WTC11 (cell line): Measurements from ENCODE around the gene KSR1. TPM values are rescaled to one million over a fixed set of nuclear protein-coding genes. Genes with fewer than 3 reads are reported as not detected.
A peak's percentile ranks its signal among the peaks of the same experiment; 100 is the strongest.

Experiments
- ATAC-seq: fragments of 200-7000 bp; cut with Tn5 transposase; 2 replicates; pipeline ENCODE4 v1.10.0; 2021; ENCODE audit warnings: mild to moderate bottlenecking, moderate library complexity
- CTCF ChIA-PET: fragments of 300-600 bp; sonication (Branson Sonifier 250); formaldehyde crosslinking; loops from one replicate; lab custom pipeline; 2021; ENCODE audit warnings: antibody characterized with exemption; lab: Charles Lee
- POLR2A ChIA-PET: fragments of 350-600 bp; sonication (Branson Sonifier 250); formaldehyde crosslinking; loops from one replicate; lab custom pipeline; 2021; ENCODE audit warnings: antibody characterized with exemption; lab: Charles Lee
- DNase-seq: peaks from one replicate; pipeline ENCODE4 v3.0.0; 2021; ENCODE audit warnings: low spot score
- H3K27ac Mint-ChIP-seq: 2 replicates; pipeline ENCODE4 v1.8.0; 2021; ENCODE audit warnings: mixed read lengths
- H3K27me3 Mint-ChIP-seq: 2 replicates; pipeline ENCODE4 v1.8.0; 2021; ENCODE audit warnings: low read depth, mild to moderate bottlenecking, moderate library complexity, mixed read lengths
- H3K36me3 Mint-ChIP-seq: 2 replicates; pipeline ENCODE4 v1.8.0; 2021; ENCODE audit warnings: mixed read lengths
- H3K4me1 Mint-ChIP-seq: 2 replicates; pipeline ENCODE4 v1.8.0; 2022; ENCODE audit warnings: mixed read lengths
- H3K4me3 Mint-ChIP-seq: 2 replicates; pipeline ENCODE4 v1.8.0; 2021; ENCODE audit warnings: mild to moderate bottlenecking, moderate library complexity, mixed read lengths
- H3K9me3 Mint-ChIP-seq: 2 replicates; pipeline ENCODE4 v1.8.0; 2021; ENCODE audit warnings: mixed read lengths
- CREB1 ChIP-seq: sonication (generic); formaldehyde crosslinking; IDR thresholded peaks from 2 replicates; pipeline ENCODE4 v1.8.0; 2023; ENCODE audit warnings: mild to moderate bottlenecking, missing genetic modification reagents
- CREM ChIP-seq: sonication (generic); formaldehyde crosslinking; IDR thresholded peaks from 2 replicates; pipeline ENCODE4 v1.8.1; 2022; ENCODE audit warnings: mild to moderate bottlenecking, missing genetic modification reagents, moderate library complexity
- ESRRA ChIP-seq: sonication (generic); formaldehyde crosslinking; IDR thresholded peaks from 2 replicates; pipeline ENCODE4 v1.8.1; 2022; ENCODE audit warnings: mild to moderate bottlenecking, missing genetic modification reagents, borderline replicate concordance
- HMGA2 ChIP-seq: fragments of 250-450 bp; sonication (Bioruptor Pico); IDR thresholded peaks from 2 replicates; pipeline ENCODE4 v1.4.0; 2021; ENCODE audit warnings: mild to moderate bottlenecking, moderate library complexity
- IRF2 ChIP-seq: sonication (generic); formaldehyde crosslinking; IDR thresholded peaks from 2 replicates; pipeline ENCODE4 v1.8.0; 2022; ENCODE audit warnings: low read depth, missing genetic modification reagents, borderline replicate concordance
- RORB ChIP-seq: fragments of 250-450 bp; sonication (Bioruptor Pico); IDR thresholded peaks from 2 replicates; pipeline ENCODE4 v1.9.0; 2021; ENCODE audit warnings: mild to moderate bottlenecking
- SOX15 ChIP-seq: fragments of 250-450 bp; sonication (Bioruptor Pico); IDR thresholded peaks from 2 replicates; pipeline ENCODE4 v1.9.0; 2021; ENCODE audit warnings: mild to moderate bottlenecking
- total RNA-seq: library from RNA; stranded (reverse); gene quantifications from 3 replicates; pipeline ENCODE4 v1.2.3, GENCODE V29; 2021
- TF ChIP-seq, protein P1 (sequence below): sonication (generic); formaldehyde crosslinking; IDR thresholded peaks from 2 replicates; pipeline ENCODE4 v1.8.0; 2023; ENCODE audit warnings: missing genetic modification reagents, mild to moderate bottlenecking, borderline replicate concordance
- TF ChIP-seq, protein P2 (sequence below): fragments of 250-450 bp; sonication (Bioruptor Pico); IDR thresholded peaks from 2 replicates; pipeline ENCODE4 v1.9.0; 2021; ENCODE audit warnings: moderate library complexity, mild to moderate bottlenecking, inconsistent platforms, borderline replicate concordance
- TF ChIP-seq, protein P3 (sequence below): sonication (generic); formaldehyde crosslinking; IDR thresholded peaks from 2 replicates; pipeline ENCODE4 v1.8.1; 2023; ENCODE audit warnings: mild to moderate bottlenecking, missing genetic modification reagents, borderline replicate concordance
- TF ChIP-seq, protein P4 (sequence below): sonication (generic); formaldehyde crosslinking; IDR thresholded peaks from 2 replicates; pipeline ENCODE4 v1.8.0; 2022; ENCODE audit warnings: missing genetic modification reagents

The KSR1 gene
- total RNA-seq, 1 experiment from 2014 or later: 45.5 TPM

DNA sequence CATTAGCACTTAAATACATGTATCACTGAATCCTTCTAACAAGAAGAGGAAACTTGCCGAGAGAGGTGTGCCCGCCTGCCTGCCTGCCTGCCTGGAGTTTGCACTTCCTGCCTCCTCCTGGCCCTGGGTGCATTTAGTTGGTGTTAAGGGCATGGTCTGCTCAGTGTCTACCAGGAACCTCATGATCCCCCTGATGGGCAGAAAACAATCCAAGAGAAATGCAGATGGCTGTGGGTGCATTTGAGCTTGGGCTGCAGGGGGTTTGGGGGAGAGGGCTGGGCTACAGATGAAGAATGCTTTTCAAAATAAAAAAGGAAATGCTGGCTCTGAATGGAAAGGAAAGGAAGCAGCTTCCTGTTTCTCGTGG is 10.1 kb downstream of the KSR1 start:
- DNase-seq (no peak), ATAC-seq (peak; percentile 71)
- H3K4me3 Mint-ChIP-seq: peak overlapping the region; percentile 7; the same call in 1 of the 2 replicates
- no peaks in the 10 kb centered on the region; the same call in 1 of the 2 replicates for H3K36me3 Mint-ChIP-seq
- H3K27me3 Mint-ChIP-seq: no peaks in the 10 kb centered on the region; the same call in 1 of the 2 replicates
- peaks cover 83% of the 10 kb centered on the region for H3K4me1 Mint-ChIP-seq
- POLR2A ChIA-PET: interaction anchor here (1.0 kb wide), 1 partner anchor 11 kb away, joined by 5 read pairs; no protein-coding TSS in a partner anchor
- CTCF ChIA-PET: interaction anchor here (0.8 to 2.6 kb wide), 10 partner anchors 9 to 230 kb away, joined by 3 to 15 read pairs (median 4); no protein-coding TSS in a partner anchor
- TF ChIP-seq ESRRA (CRISPR knock-in tag) (no peak), IRF2 (CRISPR knock-in tag) (no peak)
- TF ChIP-seq, protein P1, sequence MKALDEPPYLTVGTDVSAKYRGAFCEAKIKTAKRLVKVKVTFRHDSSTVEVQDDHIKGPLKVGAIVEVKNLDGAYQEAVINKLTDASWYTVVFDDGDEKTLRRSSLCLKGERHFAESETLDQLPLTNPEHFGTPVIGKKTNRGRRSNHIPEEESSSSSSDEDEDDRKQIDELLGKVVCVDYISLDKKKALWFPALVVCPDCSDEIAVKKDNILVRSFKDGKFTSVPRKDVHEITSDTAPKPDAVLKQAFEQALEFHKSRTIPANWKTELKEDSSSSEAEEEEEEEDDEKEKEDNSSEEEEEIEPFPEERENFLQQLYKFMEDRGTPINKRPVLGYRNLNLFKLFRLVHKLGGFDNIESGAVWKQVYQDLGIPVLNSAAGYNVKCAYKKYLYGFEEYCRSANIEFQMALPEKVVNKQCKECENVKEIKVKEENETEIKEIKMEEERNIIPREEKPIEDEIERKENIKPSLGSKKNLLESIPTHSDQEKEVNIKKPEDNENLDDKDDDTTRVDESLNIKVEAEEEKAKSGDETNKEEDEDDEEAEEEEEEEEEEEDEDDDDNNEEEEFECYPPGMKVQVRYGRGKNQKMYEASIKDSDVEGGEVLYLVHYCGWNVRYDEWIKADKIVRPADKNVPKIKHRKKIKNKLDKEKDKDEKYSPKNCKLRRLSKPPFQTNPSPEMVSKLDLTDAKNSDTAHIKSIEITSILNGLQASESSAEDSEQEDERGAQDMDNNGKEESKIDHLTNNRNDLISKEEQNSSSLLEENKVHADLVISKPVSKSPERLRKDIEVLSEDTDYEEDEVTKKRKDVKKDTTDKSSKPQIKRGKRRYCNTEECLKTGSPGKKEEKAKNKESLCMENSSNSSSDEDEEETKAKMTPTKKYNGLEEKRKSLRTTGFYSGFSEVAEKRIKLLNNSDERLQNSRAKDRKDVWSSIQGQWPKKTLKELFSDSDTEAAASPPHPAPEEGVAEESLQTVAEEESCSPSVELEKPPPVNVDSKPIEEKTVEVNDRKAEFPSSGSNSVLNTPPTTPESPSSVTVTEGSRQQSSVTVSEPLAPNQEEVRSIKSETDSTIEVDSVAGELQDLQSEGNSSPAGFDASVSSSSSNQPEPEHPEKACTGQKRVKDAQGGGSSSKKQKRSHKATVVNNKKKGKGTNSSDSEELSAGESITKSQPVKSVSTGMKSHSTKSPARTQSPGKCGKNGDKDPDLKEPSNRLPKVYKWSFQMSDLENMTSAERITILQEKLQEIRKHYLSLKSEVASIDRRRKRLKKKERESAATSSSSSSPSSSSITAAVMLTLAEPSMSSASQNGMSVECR (CRISPR knock-in tag): no peak
- H3K27ac Mint-ChIP-seq: peak overlapping the region; percentile 94
- H3K9me3 Mint-ChIP-seq: no peaks in the 10 kb centered on the region

DNA sequence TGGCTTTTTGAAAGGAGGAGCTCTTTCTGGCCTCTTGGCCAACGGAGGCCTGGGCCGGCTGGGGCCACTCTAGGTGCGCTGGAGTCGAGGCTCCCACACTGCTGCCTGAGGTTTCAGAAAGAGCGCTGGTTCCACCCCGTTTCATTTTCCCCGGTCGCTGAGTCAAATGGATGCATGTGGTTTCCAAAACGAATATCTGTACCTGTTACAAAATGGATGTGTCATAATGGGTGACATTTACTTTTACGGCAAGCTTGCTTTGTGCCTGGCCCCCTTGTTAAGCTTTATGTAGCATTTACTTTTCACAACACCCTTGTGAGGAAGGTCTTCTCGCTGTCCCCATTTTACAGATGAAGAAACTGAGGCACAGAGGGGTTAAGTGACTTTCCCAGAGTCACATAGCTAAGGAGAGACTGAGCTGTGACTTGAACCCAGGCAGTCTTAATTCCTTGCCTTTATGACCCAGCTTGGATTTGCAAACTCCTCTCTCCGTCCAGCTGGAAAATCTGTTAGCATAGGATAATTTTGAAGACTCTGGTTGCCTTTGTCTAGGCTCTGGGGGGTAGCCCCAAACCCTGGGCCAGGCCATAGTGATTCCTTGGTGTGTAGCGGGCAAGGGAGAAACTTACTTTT is 10.6 kb downstream of the KSR1 start:
- TF ChIP-seq, protein P2, sequence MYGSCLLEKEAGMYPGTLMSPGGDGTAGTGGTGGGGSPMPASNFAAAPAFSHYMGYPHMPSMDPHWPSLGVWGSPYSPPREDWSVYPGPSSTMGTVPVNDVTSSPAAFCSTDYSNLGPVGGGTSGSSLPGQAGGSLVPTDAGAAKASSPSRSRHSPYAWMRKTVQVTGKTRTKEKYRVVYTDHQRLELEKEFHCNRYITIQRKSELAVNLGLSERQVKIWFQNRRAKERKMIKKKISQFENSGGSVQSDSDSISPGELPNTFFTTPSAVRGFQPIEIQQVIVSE (CRISPR knock-in tag): no peak
- TF ChIP-seq, protein P3, sequence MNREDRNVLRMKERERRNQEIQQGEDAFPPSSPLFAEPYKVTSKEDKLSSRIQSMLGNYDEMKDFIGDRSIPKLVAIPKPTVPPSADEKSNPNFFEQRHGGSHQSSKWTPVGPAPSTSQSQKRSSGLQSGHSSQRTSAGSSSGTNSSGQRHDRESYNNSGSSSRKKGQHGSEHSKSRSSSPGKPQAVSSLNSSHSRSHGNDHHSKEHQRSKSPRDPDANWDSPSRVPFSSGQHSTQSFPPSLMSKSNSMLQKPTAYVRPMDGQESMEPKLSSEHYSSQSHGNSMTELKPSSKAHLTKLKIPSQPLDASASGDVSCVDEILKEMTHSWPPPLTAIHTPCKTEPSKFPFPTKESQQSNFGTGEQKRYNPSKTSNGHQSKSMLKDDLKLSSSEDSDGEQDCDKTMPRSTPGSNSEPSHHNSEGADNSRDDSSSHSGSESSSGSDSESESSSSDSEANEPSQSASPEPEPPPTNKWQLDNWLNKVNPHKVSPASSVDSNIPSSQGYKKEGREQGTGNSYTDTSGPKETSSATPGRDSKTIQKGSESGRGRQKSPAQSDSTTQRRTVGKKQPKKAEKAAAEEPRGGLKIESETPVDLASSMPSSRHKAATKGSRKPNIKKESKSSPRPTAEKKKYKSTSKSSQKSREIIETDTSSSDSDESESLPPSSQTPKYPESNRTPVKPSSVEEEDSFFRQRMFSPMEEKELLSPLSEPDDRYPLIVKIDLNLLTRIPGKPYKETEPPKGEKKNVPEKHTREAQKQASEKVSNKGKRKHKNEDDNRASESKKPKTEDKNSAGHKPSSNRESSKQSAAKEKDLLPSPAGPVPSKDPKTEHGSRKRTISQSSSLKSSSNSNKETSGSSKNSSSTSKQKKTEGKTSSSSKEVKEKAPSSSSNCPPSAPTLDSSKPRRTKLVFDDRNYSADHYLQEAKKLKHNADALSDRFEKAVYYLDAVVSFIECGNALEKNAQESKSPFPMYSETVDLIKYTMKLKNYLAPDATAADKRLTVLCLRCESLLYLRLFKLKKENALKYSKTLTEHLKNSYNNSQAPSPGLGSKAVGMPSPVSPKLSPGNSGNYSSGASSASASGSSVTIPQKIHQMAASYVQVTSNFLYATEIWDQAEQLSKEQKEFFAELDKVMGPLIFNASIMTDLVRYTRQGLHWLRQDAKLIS: no peak
- TF ChIP-seq RORB (CRISPR knock-in tag) (no peak), SOX15 (CRISPR knock-in tag) (no peak), HMGA2 (CRISPR knock-in tag) (no peak), CREM (no peak), CREB1 (no peak)
- TF ChIP-seq, protein P4, sequence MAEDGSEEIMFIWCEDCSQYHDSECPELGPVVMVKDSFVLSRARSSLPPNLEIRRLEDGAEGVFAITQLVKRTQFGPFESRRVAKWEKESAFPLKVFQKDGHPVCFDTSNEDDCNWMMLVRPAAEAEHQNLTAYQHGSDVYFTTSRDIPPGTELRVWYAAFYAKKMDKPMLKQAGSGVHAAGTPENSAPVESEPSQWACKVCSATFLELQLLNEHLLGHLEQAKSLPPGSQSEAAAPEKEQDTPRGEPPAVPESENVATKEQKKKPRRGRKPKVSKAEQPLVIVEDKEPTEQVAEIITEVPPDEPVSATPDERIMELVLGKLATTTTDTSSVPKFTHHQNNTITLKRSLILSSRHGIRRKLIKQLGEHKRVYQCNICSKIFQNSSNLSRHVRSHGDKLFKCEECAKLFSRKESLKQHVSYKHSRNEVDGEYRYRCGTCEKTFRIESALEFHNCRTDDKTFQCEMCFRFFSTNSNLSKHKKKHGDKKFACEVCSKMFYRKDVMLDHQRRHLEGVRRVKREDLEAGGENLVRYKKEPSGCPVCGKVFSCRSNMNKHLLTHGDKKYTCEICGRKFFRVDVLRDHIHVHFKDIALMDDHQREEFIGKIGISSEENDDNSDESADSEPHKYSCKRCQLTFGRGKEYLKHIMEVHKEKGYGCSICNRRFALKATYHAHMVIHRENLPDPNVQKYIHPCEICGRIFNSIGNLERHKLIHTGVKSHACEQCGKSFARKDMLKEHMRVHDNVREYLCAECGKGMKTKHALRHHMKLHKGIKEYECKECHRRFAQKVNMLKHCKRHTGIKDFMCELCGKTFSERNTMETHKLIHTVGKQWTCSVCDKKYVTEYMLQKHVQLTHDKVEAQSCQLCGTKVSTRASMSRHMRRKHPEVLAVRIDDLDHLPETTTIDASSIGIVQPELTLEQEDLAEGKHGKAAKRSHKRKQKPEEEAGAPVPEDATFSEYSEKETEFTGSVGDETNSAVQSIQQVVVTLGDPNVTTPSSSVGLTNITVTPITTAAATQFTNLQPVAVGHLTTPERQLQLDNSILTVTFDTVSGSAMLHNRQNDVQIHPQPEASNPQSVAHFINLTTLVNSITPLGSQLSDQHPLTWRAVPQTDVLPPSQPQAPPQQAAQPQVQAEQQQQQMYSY (CRISPR knock-in tag): no peak
- Mint-ChIP-seq H3K9me3 (no peaks in the 10 kb centered on the region), H3K4me3 (peak overlapping the region; percentile 7; the same call in 1 of the 2 replicates), H3K27ac (peak overlapping the region; percentile 94), H3K36me3 (no peaks in the 10 kb centered on the region; the same call in 1 of the 2 replicates), H3K27me3 (no peaks in the 10 kb centered on the region; the same call in 1 of the 2 replicates), H3K4me1 (peaks cover 83% of the 10 kb centered on the region)
- ATAC-seq: peak; percentile 46
- CTCF ChIA-PET: interaction anchor here (0.8 to 2.6 kb wide), 11 partner anchors 10 to 230 kb away, joined by 3 to 15 read pairs (median 5); partner anchors contain the start of gene KSR1
- DNase-seq: no peak
- POLR2A ChIA-PET: interaction anchor here (0.7 to 1.0 kb wide), 2 partner anchors 11 to 74 kb away, joined by 3 to 5 read pairs; no protein-coding TSS in a partner anchor
